Naive thymus-derived CD8-positive, alpha-beta T cell (primary cell): Measurements from ENCODE around the gene VARS2. TPM values are rescaled to one million over a fixed set of nuclear protein-coding genes. Genes with fewer than 3 reads are reported as not detected.
"Not testable (repeated sequence)": the region's sequence is repeated elsewhere in the genome, so short reads cannot be mapped to it uniquely, and the experiment has no call there.

ENCODE experiments used
- ATAC-seq, 2 donors: fragments of 150-1000 bp; cut with Tn5 transposase in 1 of 2; sonication (Bioruptor Pico), chemical (Tn5 transposase) in 1 of 2; 1 replicate in 1 of 2; 2 replicates in 1 of 2; pipeline ENCODE4 v1.10.0; 2021; ENCODE audit warnings: mild to moderate bottlenecking in 2 of 2, moderate library complexity in 2 of 2
- POLR2A ChIA-PET: fragments of 350-600 bp; sonication (Branson Sonifier 250); formaldehyde crosslinking; loops from one replicate; lab custom pipeline; 2021; ENCODE audit warnings: antibody characterized with exemption; lab: Charles Lee
- DNase-seq, 10 donors: peaks; one replicate each; pipeline versions ENCODE4 v3.0.0 to v3.0.0-alpha.2; 2020 to 2022
- H3K27ac Mint-ChIP-seq, 10 donors: one replicate each; pipeline ENCODE4 v1.8.0; 2020 to 2022; ENCODE audit warnings: mild to moderate bottlenecking in 10 of 10, mixed read lengths in 10 of 10, moderate library complexity in 4 of 10, inconsistent platforms in 1 of 10
- H3K27me3 Mint-ChIP-seq, 5 donors: one replicate each; pipeline ENCODE4 v1.8.0; 2021 to 2022; ENCODE audit warnings: mixed read lengths in 5 of 5
- H3K36me3 Mint-ChIP-seq, 3 donors: one replicate each; pipeline ENCODE4 v1.8.0; 2020 to 2022; ENCODE audit warnings: mixed read lengths in 3 of 3, mild to moderate bottlenecking in 2 of 3, inconsistent platforms in 1 of 3
- H3K4me1 Mint-ChIP-seq, 4 donors: one replicate each; pipeline ENCODE4 v1.8.0; 2021 to 2022; ENCODE audit warnings: mixed read lengths in 4 of 4
- H3K4me3 Mint-ChIP-seq, 10 donors: one replicate each; pipeline ENCODE4 v1.8.0; 2020 to 2022; ENCODE audit warnings: mild to moderate bottlenecking in 10 of 10, mixed read lengths in 10 of 10, moderate library complexity in 6 of 10, inconsistent platforms in 1 of 10
- H3K9me3 Mint-ChIP-seq, 9 donors: one replicate each; pipeline ENCODE4 v1.8.0; 2020 to 2022; ENCODE audit warnings: mixed read lengths in 9 of 9, mild to moderate bottlenecking in 3 of 9, inconsistent platforms in 1 of 9, moderate library complexity in 1 of 9
- polyA plus RNA-seq, 3 donors: library from polyadenylated mRNA; unstranded; fragments of 300-500 nt; fragmentation: Illumina TruSeq; gene quantifications; one replicate each; pipeline ENCODE4 v1.2.3, GENCODE V29; 2021
- total RNA-seq, 8 experiments: library from RNA in 2 of 8; stranded (reverse) in 2 of 8; gene quantifications; one replicate each; pipeline ENCODE4 v1.2.3 and lab custom pipeline; 2021 to 2026

The VARS2 gene
- total and polyA plus RNA-seq, 5 experiments from 2014 or later: 14.1 to 53.7 (median 16.3) TPM

GRCh38 chr6:30924040-30924627 is 10.1 kb downstream of the VARS2 start:
- POLR2A ChIA-PET, DNase-seq, H3K4me1 Mint-ChIP-seq, H3K27ac Mint-ChIP-seq, H3K4me3 Mint-ChIP-seq, H3K27me3 Mint-ChIP-seq, ATAC-seq: not testable (repeated sequence)
- peaks cover 8 to 77% (median 17%) of the 10 kb centered on the region in 3 donors for H3K36me3 Mint-ChIP-seq
- H3K9me3 Mint-ChIP-seq: peaks cover 0 to 14% (median 4%) of the 10 kb centered on the region in 9 donors

GRCh38 chr6:30926644-30927043 is 12.6 kb downstream of the VARS2 start:
- H3K27ac Mint-ChIP-seq: no peak overlapping the region
- no peaks in the 10 kb centered on the region for H3K4me1 Mint-ChIP-seq
- ATAC-seq: no peak
- no peaks in the 10 kb centered on the region for H3K27me3 Mint-ChIP-seq
- H3K36me3 Mint-ChIP-seq: peaks cover 8 to 52% (median 17%) of the 10 kb centered on the region in 3 donors
- POLR2A ChIA-PET: interaction anchor here (0.7 to 0.8 kb wide), 2 partner anchors 12 to 29 kb away, joined by 4 to 6 read pairs; no protein-coding TSS in a partner anchor
- no peak overlapping the region for H3K4me3 Mint-ChIP-seq
- no peak for DNase-seq
- peaks cover 0 to 15% (median 6%) of the 10 kb centered on the region in 9 donors for H3K9me3 Mint-ChIP-seq

GRCh38 chr6:30927080-30927479 is 13.0 kb downstream of the VARS2 start:
- not testable (repeated sequence) for H3K4me1 Mint-ChIP-seq, ATAC-seq, H3K27me3 Mint-ChIP-seq, DNase-seq, H3K27ac Mint-ChIP-seq, H3K4me3 Mint-ChIP-seq
- POLR2A ChIA-PET: interaction anchor here (0.7 to 0.8 kb wide), 3 partner anchors 11 to 29 kb away, joined by 3 to 6 read pairs (median 4); no protein-coding TSS in a partner anchor
- Mint-ChIP-seq H3K9me3 (peaks cover 0 to 15% (median 6%) of the 10 kb centered on the region in 9 donors), H3K36me3 (peaks cover 8 to 49% (median 17%) of the 10 kb centered on the region in 3 donors)

- ATAC-seq: no peak
- Mint-ChIP-seq H3K9me3 (peaks cover 0 to 15% (median 6%) of the 10 kb centered on the region in 9 donors), H3K27ac (no peak overlapping the region), H3K4me1 (no peaks in the 10 kb centered on the region), H3K27me3 (no peaks in the 10 kb centered on the region), H3K36me3 (peaks cover 8 to 33% (median 11%) of the 10 kb centered on the region in 3 donors), H3K4me3 (no peak overlapping the region)
- POLR2A ChIA-PET: interaction anchor here (0.6 kb wide), 1 partner anchor 86 kb away, joined by 3 read pairs; no protein-coding TSS in a partner anchor
- DNase-seq: no peak
These were observed 14.6 kb downstream of the VARS2 start for GRCh38 chr6:30928677-30929076.

- Mint-ChIP-seq H3K4me1 (peaks cover 0 to 6% (median 0%) of the 10 kb centered on the region in 4 donors), H3K4me3 (no peak overlapping the region), H3K9me3 (peaks cover 0 to 15% (median 6%) of the 10 kb centered on the region in 9 donors), H3K27me3 (no peaks in the 10 kb centered on the region), H3K27ac (peak overlapping the region in 1 of 10 donors; percentile 58), H3K36me3 (peaks cover 8 to 24% (median 11%) of the 10 kb centered on the region in 3 donors)
- ATAC-seq (no peak), DNase-seq (no peak)
- POLR2A ChIA-PET: no interaction called here
These were observed 16.5 kb downstream of the VARS2 start for GRCh38 chr6:30930506-30930905.

- Mint-ChIP-seq H3K4me3 (no peak overlapping the region), H3K27me3 (peaks cover 0 to 2% (median 0%) of the 10 kb centered on the region in 5 donors), H3K9me3 (peaks cover 0 to 15% (median 6%) of the 10 kb centered on the region in 9 donors), H3K36me3 (peaks cover 8 to 19% (median 10%) of the 10 kb centered on the region in 3 donors), H3K27ac (no peak overlapping the region), H3K4me1 (peaks cover 0 to 6% (median 0%) of the 10 kb centered on the region in 4 donors)
- POLR2A ChIA-PET: interaction anchor here (1.2 kb wide), 1 partner anchor 24 kb away, joined by 3 read pairs; no protein-coding TSS in a partner anchor
- no peak for DNase-seq
- ATAC-seq: no peak
These were observed 17.2 kb downstream of the VARS2 start for GRCh38 chr6:30931272-30931671.

- DNase-seq: no peak
- Mint-ChIP-seq H3K9me3 (peaks cover 0 to 15% (median 6%) of the 10 kb centered on the region in 9 donors), H3K27me3 (peaks cover 0 to 5% (median 0%) of the 10 kb centered on the region in 5 donors), H3K36me3 (peaks cover 5 to 12% (median 8%) of the 10 kb centered on the region in 3 donors), H3K4me1 (peaks cover 0 to 6% (median 0%) of the 10 kb centered on the region in 4 donors), H3K27ac (peak within 1 kb of the TSS in 3 of 10 donors; percentile 33 to 67 (median 41)), H3K4me3 (no peak within 1 kb of the TSS)
- POLR2A ChIA-PET: interaction anchor here (1.2 kb wide), 1 partner anchor 23 kb away, joined by 3 read pairs; no protein-coding TSS in a partner anchor
- no peak for ATAC-seq
These were observed 18.1 kb downstream of the VARS2 start, which contains the start of gene SFTA2 for GRCh38 chr6:30931969-30932645. Gene SFTA2 (minus strand): TSS chr6:30932170. CDS start chr6:30932096, 74 bp downstream.

GRCh38 chr6:30932665-30933365 is 18.8 kb downstream of the VARS2 start:
- H3K4me1 Mint-ChIP-seq: peaks cover 0 to 6% (median 0%) of the 10 kb centered on the region in 4 donors
- H3K27ac Mint-ChIP-seq: peak overlapping the region in 1 of 10 donors; percentile 67
- no peak overlapping the region for H3K4me3 Mint-ChIP-seq
- peaks cover 0 to 14% (median 6%) of the 10 kb centered on the region in 9 donors for H3K9me3 Mint-ChIP-seq
- DNase-seq (no peak), ATAC-seq (no peak)
- H3K27me3 Mint-ChIP-seq: peaks cover 0 to 8% (median 0%) of the 10 kb centered on the region in 5 donors
- POLR2A ChIA-PET: no interaction called here
- peaks cover 5 to 8% (median 7%) of the 10 kb centered on the region in 3 donors for H3K36me3 Mint-ChIP-seq

- Mint-ChIP-seq H3K36me3 (no peaks in the 10 kb centered on the region), H3K4me1 (peaks cover 0 to 6% (median 0%) of the 10 kb centered on the region in 4 donors), H3K9me3 (no peaks in the 10 kb centered on the region), H3K27ac (no peak overlapping the region), H3K4me3 (no peak overlapping the region), H3K27me3 (peaks cover 0 to 21% (median 6%) of the 10 kb centered on the region in 5 donors)
- POLR2A ChIA-PET: no interaction called here
- no peak for ATAC-seq
- no peak for DNase-seq
These were observed 21.0 kb downstream of the VARS2 start for GRCh38 chr6:30935018-30935417.

- peaks cover 8 to 38% (median 19%) of the 10 kb centered on the region in 5 donors for H3K27me3 Mint-ChIP-seq
- POLR2A ChIA-PET: no interaction called here
These were observed 23.2 kb downstream of the VARS2 start for GRCh38 chr6:30937265-30937664.

GRCh38 chr6:30938730-30939129 is 24.7 kb downstream of the VARS2 start:
- peaks cover 17 to 51% (median 32%) of the 10 kb centered on the region in 5 donors for H3K27me3 Mint-ChIP-seq
- no peak overlapping the region for H3K27ac Mint-ChIP-seq
- POLR2A ChIA-PET: interaction anchor here (0.9 kb wide), 1 partner anchor 12 kb away, joined by 4 read pairs; no protein-coding TSS in a partner anchor
- H3K4me3 Mint-ChIP-seq: no peak overlapping the region
- DNase-seq (no peak), ATAC-seq (no peak)
- H3K36me3 Mint-ChIP-seq: no peaks in the 10 kb centered on the region
- H3K4me1 Mint-ChIP-seq: peaks cover 0 to 17% (median 5%) of the 10 kb centered on the region in 4 donors
- no peaks in the 10 kb centered on the region for H3K9me3 Mint-ChIP-seq

More at GRCh38 chr6:30937265-30937664, 23.2 kb downstream of the VARS2 start:
- DNase-seq: no peak
- H3K36me3 Mint-ChIP-seq: no peaks in the 10 kb centered on the region
- ATAC-seq: no peak
- H3K4me1 Mint-ChIP-seq: peaks cover 0 to 8% (median under 1%) of the 10 kb centered on the region in 4 donors
- no peak overlapping the region for H3K4me3 Mint-ChIP-seq
- no peaks in the 10 kb centered on the region for H3K9me3 Mint-ChIP-seq
- no peak overlapping the region for H3K27ac Mint-ChIP-seq

- Mint-ChIP-seq H3K4me3 (no peak overlapping the region), H3K9me3 (no peaks in the 10 kb centered on the region), H3K4me1 (peaks cover 0 to 17% (median 5%) of the 10 kb centered on the region in 4 donors), H3K27ac (no peak overlapping the region), H3K27me3 (peaks cover 19 to 56% (median 38%) of the 10 kb centered on the region in 5 donors), H3K36me3 (no peaks in the 10 kb centered on the region)
- ATAC-seq (no peak), DNase-seq (no peak)
- POLR2A ChIA-PET: no interaction called here
These were observed 25.4 kb downstream of the VARS2 start for GRCh38 chr6:30939473-30939872.
